NCI-H1105 treated with DMSO at 0.1 percent for 48 hours (cell line): ENCODE data around the gene COX20.
A peak's percentile ranks its signal among the peaks of the same experiment; 100 is the strongest.

ENCODE experiments used
- DNase-seq: peaks from one replicate; lab custom pipeline; 2025; lab: John Stamatoyannopoulos, UW

COX20 gene

DNA sequence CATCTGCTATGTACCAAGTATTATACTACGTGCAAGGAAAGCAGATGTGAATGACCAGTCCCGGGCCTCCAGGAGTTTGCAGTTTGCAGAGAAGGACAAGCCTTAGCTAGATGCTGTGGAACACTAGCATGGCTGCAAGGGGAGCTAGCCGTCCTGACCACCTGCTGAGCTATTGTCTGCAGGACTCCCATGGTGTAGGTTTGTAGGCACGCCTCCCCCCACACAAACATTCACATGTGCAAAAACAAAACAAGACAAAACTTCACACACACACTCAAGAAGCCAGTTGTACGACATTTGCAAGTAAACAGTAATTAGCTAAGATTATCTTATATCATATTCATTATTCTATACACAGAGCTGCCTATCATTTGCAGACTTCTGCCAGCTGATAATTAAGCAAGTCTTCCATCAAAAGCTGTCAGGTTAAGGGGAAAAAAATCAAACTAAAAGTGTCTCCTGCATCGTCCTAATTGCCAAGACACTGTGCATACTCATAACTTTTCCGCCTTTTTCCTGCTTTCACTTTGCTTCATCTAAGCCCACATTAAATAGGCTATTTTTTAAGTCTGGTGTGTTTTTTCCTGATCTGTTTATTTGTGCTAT, 39.6 kb downstream of the COX20 start:
- DNase-seq: peak; percentile 63

DNA sequence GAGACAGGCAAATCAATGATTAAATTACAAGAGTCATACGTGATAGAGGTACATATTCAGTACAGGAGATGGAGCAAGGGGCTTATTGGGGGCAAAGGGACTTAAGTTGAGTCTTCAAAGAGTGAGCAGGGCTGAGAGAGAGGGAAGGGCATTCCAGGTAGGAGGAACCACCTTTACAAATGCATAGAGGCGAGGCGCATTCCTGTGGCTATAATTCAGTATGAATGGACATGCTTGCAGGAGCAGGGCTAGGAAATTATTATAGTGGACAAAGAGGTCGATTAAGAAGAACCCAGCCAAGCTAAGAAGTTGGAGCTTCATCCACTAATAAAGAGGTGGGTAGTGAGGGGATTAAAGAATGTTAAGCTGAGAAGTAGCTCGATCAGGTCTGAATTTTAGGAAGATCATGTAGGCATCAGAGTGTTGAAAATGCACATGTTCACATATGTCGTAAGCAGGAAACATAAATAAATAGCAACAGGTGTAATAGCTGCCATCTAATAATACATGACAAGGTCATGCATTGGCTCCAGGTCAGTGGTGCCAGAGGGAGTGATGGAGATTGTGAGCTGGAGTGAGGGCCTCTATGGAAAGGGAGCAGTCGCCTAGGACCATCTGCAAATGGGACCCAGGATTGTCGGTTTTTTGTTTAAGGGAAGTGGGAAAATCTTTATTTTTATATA, 40.9 kb downstream of the COX20 start:
- DNase-seq: no peak

DNA sequence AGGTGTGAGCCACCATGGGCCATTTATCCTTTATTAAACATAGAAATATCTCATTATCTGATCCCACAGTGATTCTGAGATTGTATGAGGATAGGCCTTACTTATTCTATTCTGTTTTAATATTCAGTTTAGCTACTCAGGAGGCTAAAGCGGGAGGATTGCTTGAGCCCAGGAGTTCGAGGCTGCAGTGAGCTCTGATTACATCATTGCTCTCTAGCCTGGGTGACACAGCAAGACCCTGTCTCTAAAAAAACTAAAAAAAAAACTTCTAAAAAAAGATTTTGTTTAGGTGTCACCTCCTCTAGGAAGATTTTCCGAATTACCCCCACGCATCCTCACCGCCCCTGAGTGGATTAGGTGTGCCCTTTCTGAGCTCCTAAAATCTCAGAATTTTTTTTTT, 43.2 kb downstream of the COX20 start:
- DNase-seq: no peak

DNA sequence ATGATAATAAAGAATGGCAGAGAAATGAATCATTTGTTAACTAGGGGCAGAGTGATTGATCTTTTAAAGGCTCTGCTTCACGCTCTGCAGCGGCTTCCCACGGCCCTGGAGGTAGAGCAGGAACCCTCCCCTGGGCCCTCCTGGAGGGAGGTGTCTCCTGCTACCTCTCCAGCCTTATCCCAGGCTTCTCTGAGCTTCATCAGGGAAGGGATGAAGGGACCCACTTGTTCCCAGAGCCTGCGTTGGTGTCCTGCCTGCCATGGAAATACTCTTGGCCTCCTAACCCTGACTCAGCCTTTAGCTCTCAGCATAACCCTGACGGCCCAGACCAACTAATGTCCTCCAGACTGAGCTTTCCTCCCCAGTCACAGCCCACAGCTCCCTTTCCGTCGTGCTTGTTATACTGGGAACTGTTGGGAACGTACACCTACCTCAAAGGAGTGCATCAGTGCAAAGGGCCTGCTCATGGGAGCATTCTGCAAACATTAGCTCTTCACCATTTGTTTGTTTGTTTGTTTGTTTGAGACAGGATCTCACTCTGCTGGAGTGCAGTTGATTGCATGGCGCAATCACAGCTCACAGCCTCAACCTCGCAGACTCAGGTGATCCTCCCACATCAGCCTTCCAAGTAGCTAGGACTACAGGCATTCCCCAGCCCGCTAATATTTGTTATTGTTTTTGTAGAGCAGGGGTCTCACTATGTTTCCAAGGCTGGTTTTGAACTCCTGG, 46.3 kb downstream of the COX20 start:
- DNase-seq: no peak

DNA sequence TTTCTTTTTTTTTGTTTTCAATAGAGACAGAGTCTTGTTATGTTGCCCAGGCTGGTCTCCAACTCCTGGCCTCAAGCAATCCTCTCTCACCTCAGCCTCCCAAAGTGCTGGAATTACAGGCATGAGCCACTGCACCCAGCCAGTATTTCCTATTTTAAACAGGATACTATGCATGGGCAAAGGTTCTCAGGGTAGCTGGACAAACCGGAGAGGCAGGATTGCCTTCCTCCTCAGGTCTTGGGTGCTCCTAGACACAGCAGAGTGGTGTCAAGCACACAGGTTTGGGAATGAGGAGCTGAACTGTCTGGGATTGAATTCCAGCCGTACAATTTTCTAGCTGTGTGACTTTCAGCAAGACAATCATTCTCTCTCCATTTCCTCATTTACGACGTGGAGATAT, 51.8 kb downstream of the COX20 start:
- DNase-seq: no peak

DNA sequence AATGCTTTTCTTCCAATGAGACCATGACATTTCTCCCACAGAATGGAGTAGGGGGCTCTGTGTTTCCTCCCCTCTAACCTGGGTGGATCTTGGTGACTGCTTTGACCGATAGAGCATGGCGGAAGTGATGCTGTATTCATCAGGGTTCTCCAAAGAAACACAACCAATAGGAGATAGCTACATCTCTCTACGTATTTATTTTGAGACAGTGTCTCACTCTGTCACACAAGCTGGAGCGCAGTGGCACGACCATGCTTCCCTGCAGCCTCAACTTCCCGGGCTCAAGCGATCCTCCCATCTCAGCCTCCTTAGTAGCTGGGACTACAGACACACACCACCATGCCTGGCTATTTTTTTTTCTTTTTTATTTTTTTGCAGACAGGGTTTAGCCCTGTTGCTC, 58.4 kb downstream of the COX20 start:
- no peak for DNase-seq
